ENCODE results near the gene LIMA1.
"Not testable (repeated sequence)": the region's sequence is repeated elsewhere in the genome, so short reads cannot be mapped to it uniquely, and the experiment has no call there.

The LIMA1 gene

DNA sequence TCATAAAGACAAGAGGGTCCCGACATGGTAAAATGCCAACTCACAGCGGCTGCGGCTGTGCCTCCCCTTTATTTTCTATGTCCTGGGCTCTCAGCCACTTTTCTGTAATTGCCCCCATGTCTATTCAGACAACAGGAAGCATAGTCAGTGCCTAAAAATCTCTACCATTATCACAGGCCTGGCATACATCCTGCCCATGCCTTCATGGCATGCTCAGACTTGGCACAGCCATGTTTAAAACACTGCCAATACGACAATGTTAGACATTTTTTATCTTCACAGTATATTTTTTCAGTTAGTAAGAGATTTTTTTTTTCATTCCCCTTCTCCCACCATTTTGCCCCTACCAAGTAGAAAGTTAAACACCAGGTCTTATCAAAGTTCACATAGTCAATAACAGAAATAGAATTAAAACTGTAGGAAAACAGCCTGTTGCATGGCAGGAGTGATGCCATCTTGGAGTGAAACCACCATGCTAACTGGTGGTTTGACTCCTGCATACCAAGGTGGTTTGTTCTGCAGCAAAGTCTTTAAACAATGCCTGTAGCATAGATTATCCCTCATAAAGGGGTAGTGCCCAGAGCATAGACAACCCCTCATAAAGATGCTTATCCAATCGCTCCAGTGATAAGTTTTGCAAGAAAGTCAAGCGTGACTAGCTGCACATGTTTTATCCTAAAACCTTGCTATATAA lies 97.2 kb downstream of the LIMA1 start:
- no peak for DNase-seq (ENCODE audit: low spot score)

DNA sequence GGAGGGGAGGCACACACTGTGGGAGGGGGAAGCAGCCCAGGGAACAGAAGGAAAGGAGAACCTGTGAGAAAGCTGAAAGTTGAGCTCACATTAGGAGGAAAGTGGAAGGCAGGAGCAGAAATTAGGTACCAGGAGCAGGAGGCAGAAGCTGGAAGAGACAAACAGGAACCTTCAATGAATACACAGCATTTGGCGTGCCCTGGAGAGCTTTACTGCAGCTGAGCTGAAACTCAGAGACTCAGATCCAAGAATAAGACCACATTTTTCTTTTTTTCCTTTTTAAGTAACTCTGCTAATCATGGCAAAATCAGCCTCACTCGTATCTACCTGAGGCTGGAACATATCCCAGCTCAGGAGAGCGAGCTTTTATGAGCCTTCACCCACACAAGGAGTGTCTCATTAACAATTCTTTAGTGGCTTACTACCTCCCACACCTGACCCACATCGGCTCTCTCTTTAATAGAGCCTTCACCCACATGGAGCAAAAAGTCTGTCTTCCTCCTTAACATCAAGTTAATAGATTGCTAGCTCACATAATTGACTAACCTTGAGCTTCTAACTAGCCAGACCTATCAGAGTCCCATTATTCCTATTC lies 97.9 kb downstream of the LIMA1 start:
- DNase-seq (ENCODE audit: low spot score), result no peak

- DNase-seq (ENCODE audit: low spot score), result no peak
These were observed 99.1 kb downstream of the LIMA1 start for GRCh38 chr12:50184261-50184660.

- no peak for DNase-seq (ENCODE audit: low spot score)
These were observed 100.9 kb downstream of the LIMA1 start for GRCh38 chr12:50182461-50182860.

DNA sequence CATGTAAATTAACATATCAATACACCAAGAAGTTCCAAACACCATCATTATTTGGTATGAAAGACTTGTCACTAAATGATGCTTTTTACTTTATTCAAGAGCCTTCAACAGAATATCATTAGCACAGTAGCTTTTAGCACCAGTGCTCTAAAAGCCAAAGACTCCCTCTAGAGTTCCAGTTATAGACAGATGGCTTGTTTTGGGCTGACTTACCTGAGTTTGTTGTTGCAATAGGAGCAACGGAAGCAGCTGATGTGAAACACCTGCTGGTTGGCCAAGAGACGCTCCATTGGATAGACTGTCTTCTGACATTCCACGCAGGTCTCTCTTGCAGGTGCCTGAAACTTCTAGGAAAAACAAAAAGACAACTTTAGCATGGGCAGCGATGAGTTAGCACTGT lies 101.6 kb downstream of the LIMA1 start:
- no peak for DNase-seq (ENCODE audit: low spot score)

DNA sequence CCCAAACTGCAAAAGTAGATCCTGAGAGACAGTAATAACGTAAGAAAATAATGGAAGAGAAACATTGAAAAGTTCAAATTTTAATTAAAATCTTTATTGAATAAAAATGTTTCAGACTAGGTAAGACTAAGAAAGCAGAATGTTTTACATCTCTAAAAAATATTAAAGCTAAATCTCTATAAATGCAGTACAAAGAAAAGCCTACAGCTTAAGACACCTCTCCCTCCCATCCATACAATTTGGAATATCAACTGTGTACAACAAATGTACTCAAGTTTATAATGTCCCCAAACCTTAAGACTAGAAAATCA lies 107.6 kb downstream of the LIMA1 start:
- no peak for DNase-seq (ENCODE audit: low spot score)

GRCh38 chr12:50174971-50175715 lies 108.2 kb downstream of the LIMA1 start:
- peak; percentile 32 for DNase-seq (ENCODE audit: low spot score)

GRCh38 chr12:50167049-50167828 lies 116.1 kb downstream of the LIMA1 start, which contains the start of gene CERS5:
TSS of gene CERS5 (minus strand) at chr12:50167369. CDS start at chr12:50167297, 72 bp downstream.
- peak; percentile 98 for DNase-seq (ENCODE audit: low spot score)

- no peak for DNase-seq (ENCODE audit: low spot score)
These were observed 116.6 kb downstream of the LIMA1 start for GRCh38 chr12:50166799-50167048.

GRCh38 chr12:50164963-50165362 lies 118.4 kb downstream of the LIMA1 start:
- no peak for DNase-seq (ENCODE audit: low spot score)

DNA sequence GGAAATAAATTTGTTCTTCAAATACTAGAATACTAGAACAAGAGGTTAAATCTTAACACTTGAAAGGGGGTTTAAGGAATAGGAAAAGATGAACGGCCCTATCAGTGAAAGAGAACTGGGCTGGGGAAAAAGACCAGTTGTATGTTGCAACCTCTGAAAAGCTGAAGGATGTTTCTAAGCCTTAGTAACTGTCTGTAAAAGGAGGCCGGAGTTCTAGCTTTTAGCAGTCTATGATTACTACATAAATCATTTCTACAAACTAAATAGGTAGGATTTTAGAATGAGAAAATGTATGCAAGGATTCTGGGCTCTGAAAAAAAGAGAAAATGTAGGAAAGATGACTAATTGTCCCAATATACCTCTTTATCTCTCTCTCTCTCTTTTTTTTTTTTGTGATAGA lies 121.1 kb downstream of the LIMA1 start:
- peak; percentile 11 for DNase-seq (ENCODE audit: low spot score)

- DNase-seq (ENCODE audit: low spot score), result no peak
These were observed 122.7 kb downstream of the LIMA1 start for GRCh38 chr12:50160643-50161042.

DNA sequence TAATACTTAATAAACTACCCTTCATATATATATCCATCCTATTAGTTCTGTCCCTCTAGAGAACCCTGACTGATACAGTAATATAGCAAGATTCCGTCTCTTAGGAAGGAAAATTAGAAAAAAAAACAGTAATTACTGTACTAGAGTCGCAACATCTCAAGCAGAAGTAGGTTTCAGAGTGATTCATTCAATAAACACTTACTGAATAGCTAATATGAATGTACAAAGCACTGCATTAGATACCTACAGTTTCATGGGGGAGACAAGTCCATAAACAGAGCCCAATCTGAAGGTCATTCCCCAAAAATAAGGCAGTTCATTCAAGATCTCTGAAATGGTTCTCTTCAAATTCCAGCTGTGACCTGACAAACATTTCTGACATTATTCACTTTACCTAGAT lies 126.1 kb downstream of the LIMA1 start:
- no peak for DNase-seq (ENCODE audit: low spot score)

GRCh38 chr12:50156641-50157040 lies 126.7 kb downstream of the LIMA1 start:
- no peak for DNase-seq (ENCODE audit: low spot score)

- DNase-seq (ENCODE audit: low spot score), result not testable (repeated sequence)
These were observed 128.4 kb downstream of the LIMA1 start for GRCh38 chr12:50154947-50155346.

- no peak for DNase-seq (ENCODE audit: low spot score)
These were observed 132.2 kb downstream of the LIMA1 start for GRCh38 chr12:50151047-50151687.

GRCh38 chr12:50149311-50149710 lies 134.0 kb downstream of the LIMA1 start:
- DNase-seq (ENCODE audit: low spot score), result no peak

DNA sequence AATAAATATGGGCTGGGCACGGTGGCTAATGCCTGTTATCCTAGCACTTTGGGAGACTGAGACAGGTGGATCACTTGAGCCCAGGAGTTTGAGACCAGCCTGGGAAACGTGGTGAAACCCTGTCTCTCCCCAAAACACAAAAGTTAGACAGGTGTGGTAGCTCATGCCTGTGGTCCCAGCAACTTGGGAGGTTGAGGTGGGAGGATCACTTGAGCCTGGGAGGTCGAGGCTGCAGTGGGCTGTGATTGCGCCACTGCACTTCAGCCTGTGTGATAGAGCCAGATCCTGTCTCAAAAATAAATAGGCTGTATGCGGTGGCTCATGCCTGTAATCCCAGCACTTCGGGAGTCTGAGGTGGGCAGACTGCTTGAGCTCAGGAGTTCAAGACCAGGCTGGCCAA lies 135.3 kb downstream of the LIMA1 start:
- DNase-seq (ENCODE audit: low spot score), result not testable (repeated sequence)

- no peak for DNase-seq (ENCODE audit: low spot score)
These were observed 136.0 kb downstream of the LIMA1 start for GRCh38 chr12:50147281-50147680.

DNA sequence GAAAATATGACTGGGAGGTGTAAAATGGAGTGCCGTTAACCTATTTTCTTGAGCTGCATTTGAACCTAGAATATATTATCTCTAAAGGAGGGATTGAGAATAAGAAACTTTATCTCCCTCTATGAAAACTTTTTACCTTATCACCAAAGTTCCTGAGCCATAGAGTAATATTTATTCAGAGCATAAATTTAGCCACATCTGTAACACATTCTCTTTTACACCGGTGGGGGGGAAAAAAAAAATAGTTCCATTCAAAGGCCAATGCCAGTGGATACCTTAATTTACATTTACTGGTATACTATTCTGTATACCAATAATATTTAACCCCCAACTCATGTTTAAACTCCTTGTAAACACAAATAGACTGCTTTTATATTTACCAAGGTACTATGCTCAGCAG lies 137.9 kb downstream of the LIMA1 start:
- no peak for DNase-seq (ENCODE audit: low spot score)

DNA sequence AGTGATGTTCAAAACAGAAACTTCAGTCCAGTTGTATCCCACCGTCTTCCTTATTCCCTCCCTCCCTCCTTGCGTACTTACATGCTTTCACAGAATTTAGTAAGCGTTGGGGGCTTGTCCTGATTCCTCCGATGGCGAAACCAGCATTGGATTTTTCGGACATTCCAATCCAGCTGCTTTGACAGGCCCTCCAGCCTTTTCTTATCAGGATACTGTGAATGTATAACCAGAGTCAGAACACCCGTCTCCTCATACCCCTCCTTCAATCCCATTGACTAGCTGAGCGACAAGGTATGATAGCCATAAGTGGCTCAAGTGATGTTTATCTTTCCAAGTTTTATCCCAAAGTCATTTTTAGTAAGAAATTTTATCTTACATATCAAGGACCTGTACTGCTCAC lies 140.3 kb downstream of the LIMA1 start:
- no peak for DNase-seq (ENCODE audit: low spot score)

DNA sequence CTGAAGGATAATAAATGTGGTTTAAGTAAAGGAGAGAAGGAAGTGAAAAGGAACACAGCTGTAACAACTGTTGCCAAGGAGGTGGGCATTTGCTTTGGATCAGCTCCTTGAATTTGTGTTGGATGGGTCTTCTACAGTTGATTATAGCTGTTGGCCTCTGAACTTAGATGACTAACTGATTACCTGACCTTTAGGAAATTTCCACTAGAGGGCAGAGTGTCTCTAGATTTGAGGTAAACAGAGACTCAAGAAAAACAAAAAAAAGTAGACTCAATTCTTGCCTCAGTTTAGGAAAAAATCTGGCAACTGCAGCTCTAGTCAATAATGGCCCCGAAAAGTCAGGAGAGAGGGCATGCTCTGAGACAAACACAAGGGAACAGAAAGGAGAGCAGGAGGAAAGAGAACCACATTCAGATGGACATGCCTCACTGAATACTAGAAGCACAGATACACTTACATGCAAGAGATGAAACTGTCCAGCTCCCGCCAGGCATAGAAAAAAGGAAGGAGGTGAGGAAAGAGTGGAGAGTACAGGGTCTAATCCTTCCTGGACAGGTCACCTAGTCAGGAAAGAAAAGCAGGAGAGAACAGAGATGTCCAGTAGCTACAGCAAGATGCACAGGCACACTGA lies 150.7 kb downstream of the LIMA1 start:
- no peak for DNase-seq (ENCODE audit: low spot score)
